HL-60/S4 (cell line): Measurements from ENCODE around the gene ATP1B3.
"Not testable (repeated sequence)": the region's sequence is repeated elsewhere in the genome, so short reads cannot be mapped to it uniquely, and the experiment has no call there.

Experiments used
- in situ Hi-C: fragments of 300-500 bp; cut with MboI; formaldehyde crosslinking; loops from 2 replicates; pipeline ENCODE4 v1.14.3; 2022; ENCODE audit warnings: low sequenced_read_pairs

Gene ATP1B3

GRCh38 chr3:141940194-141940776, 63.8 kb downstream of the ATP1B3 start:
- in situ Hi-C loops = no loop called here

GRCh38 chr3:141941093-141941492, 64.7 kb downstream of the ATP1B3 start:
- in situ Hi-C loops = no loop called here

GRCh38 chr3:141942006-141942405, 65.6 kb downstream of the ATP1B3 start:
- in situ Hi-C loops = no loop called here

- in situ Hi-C loops = no loop called here
These were observed 69.5 kb downstream of the ATP1B3 start for GRCh38 chr3:141945726-141946485.

GRCh38 chr3:141949399-141949798, 73.0 kb downstream of the ATP1B3 start:
- in situ Hi-C loops = no loop called here

- in situ Hi-C loops = no loop called here
These were observed 73.5 kb downstream of the ATP1B3 start for GRCh38 chr3:141949972-141950371.

GRCh38 chr3:141950572-141951493, 74.4 kb downstream of the ATP1B3 start:
- in situ Hi-C loops = no loop called here

- in situ Hi-C loops = no loop called here
These were observed 76.2 kb downstream of the ATP1B3 start for GRCh38 chr3:141952611-141953010.

GRCh38 chr3:141955175-141955574, 78.7 kb downstream of the ATP1B3 start:
- in situ Hi-C loops = no loop called here

GRCh38 chr3:141959589-141960554, 83.4 kb downstream of the ATP1B3 start:
- in situ Hi-C loops = loop anchor here (10.0 kb wide), 1 partner anchor 315 kb away; no protein-coding TSS in a partner anchor

- in situ Hi-C loops = loop anchor here (10.0 kb wide), 1 partner anchor 314 kb away; no protein-coding TSS in a partner anchor
These were observed 84.3 kb downstream of the ATP1B3 start for GRCh38 chr3:141960731-141961130.

GRCh38 chr3:141963301-141963700, 86.9 kb downstream of the ATP1B3 start:
- in situ Hi-C loops = loop anchor here (10.0 kb wide), 1 partner anchor 312 kb away; no protein-coding TSS in a partner anchor

GRCh38 chr3:141965471-141965870, 89.0 kb downstream of the ATP1B3 start:
- in situ Hi-C loops = loop anchor here (10.0 kb wide), 1 partner anchor 309 kb away; no protein-coding TSS in a partner anchor

GRCh38 chr3:141969711-141970110, 93.3 kb downstream of the ATP1B3 start:
- in situ Hi-C loops = loop anchor here (10.0 kb wide), 1 partner anchor 305 kb away; no protein-coding TSS in a partner anchor

GRCh38 chr3:141971571-141971970, 95.1 kb downstream of the ATP1B3 start:
- in situ Hi-C loops = no loop called here

GRCh38 chr3:141972399-141972798, 96.0 kb downstream of the ATP1B3 start:
- in situ Hi-C loops = no loop called here

- in situ Hi-C loops = not testable (repeated sequence)
These were observed 98.3 kb downstream of the ATP1B3 start for GRCh38 chr3:141974777-141975176.
